Kidney tubule cell (primary cell): Measurements from ENCODE around the gene SLC30A5.

Experiments
- DNase-seq: peaks from one replicate; pipeline ENCODE4 v3.0.0-alpha.2; 2018; ENCODE audit warnings: low spot score

Gene SLC30A5

DNA sequence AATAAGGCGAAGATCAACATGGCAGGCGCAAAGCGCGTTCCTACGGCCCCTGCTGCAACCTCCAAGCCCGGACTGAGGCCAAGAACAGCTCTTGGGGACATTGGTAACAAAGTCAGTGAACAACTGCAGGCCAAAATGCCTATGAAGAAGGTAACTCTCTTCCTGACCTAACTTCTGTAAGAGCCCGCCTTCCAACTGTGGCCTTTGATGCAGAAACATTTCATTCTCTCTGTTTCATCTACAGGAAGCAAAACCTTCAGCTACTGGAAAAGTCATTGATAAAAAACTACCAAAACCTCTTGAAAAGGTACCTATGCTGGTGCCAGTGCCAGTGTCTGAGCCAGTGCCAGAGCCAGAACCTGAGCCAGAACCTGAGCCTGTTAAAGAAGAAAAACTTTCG, 74.1 kb downstream of the SLC30A5 start:
- DNase-seq = no peak

GRCh38 chr5:69170495-69170894, 76.7 kb downstream of the SLC30A5 start:
- no peak for DNase-seq

- no peak for DNase-seq
Measured at GRCh38 chr5:69170969-69171368, 77.2 kb downstream of the SLC30A5 start.
